HEK293 (cell line): ENCODE data around the gene PRC1.

ENCODE experiments used
- CTCF ChIA-PET: fragments of 350-600 bp; formaldehyde crosslinking; extraction: SDS; loops from one replicate; lab custom pipeline; 2021; ENCODE audit warnings: antibody characterized with exemption; lab: Yijun Ruan, JAX
- POLR2A ChIA-PET: fragments of 300-600 bp; formaldehyde crosslinking; extraction: SDS; loops from one replicate; lab custom pipeline; 2020; ENCODE audit warnings: antibody characterized with exemption, inconsistent platforms; lab: Yijun Ruan, JAX
- H3K27ac ChIP-seq: fragments of 200-500 bp; sonication (Bioruptor generic); 2 replicates; pipeline ENCODE4 v1.5.1; 2014; ENCODE audit warnings: low read depth, low read length, control low read depth, inconsistent platforms; ENCODE audit errors: extremely low read depth
- H3K36me3 ChIP-seq, 2 experiments: fragments of 200-500 bp in 1 of 2; sonication (Bioruptor generic) in 1 of 2; 1 replicate in 1 of 2; 2 replicates in 1 of 2; pipeline ENCODE4 v1.5.1; 2014 to 2017; ENCODE audit warnings: inconsistent platforms in 2 of 2, low read length in 2 of 2; ENCODE audit not compliant: control insufficient read depth in 2 of 2, insufficient read depth in 1 of 2
- H3K4me1 ChIP-seq: fragments of 200-500 bp; sonication (Bioruptor generic); 2 replicates; pipeline ENCODE4 v1.5.1; 2014; ENCODE audit warnings: mild to moderate bottlenecking, low read length, inconsistent platforms; ENCODE audit not compliant: control insufficient read depth, insufficient read depth
- H3K4me3 ChIP-seq: 2 replicates; pipeline ENCODE4 v1.5.1; 2011; ENCODE audit warnings: low read depth, mild to moderate bottlenecking, control low read depth, low read length, moderate library complexity
- H3K9me3 ChIP-seq: fragments of 200-500 bp; sonication (Bioruptor generic); 2 replicates; pipeline ENCODE4 v1.5.1; 2014; ENCODE audit warnings: low read depth, low read length, inconsistent platforms; ENCODE audit not compliant: control insufficient read depth, insufficient read depth
- EGR2 ChIP-seq: fragments of 450-650 bp; formaldehyde crosslinking; IDR thresholded peaks from 2 replicates; pipeline ENCODE4 v1.5.1; 2016; ENCODE audit warnings: low read depth, missing biosample characterization, missing genetic modification characterization
- INSM2 ChIP-seq: fragments of 450-650 bp; formaldehyde crosslinking; IDR thresholded peaks from 2 replicates; pipeline ENCODE4 v1.5.1; 2016; ENCODE audit warnings: missing biosample characterization, missing genetic modification characterization
- OVOL3 ChIP-seq: fragments of 450-650 bp; formaldehyde crosslinking; IDR thresholded peaks from 2 replicates; pipeline ENCODE4 v1.5.1; 2016; ENCODE audit warnings: missing biosample characterization, missing genetic modification characterization
- SP7 ChIP-seq: fragments of 450-650 bp; formaldehyde crosslinking; IDR thresholded peaks from 2 replicates; pipeline ENCODE4 v1.5.1; 2016; ENCODE audit warnings: missing biosample characterization, missing genetic modification characterization
- TRIM28 ChIP-seq: IDR thresholded peaks from 2 replicates; pipeline ENCODE4 v1.6.1; 2011; ENCODE audit warnings: low read length, control low read depth, borderline replicate concordance
- TSHZ1 ChIP-seq: fragments of 450-650 bp; formaldehyde crosslinking; IDR thresholded peaks from 2 replicates; pipeline ENCODE4 v1.5.1; 2016; ENCODE audit warnings: missing biosample characterization, missing genetic modification characterization, borderline replicate concordance
- ZNF146 ChIP-seq: fragments of 450-650 bp; formaldehyde crosslinking; IDR thresholded peaks from 2 replicates; pipeline ENCODE4 v1.5.1; 2016; ENCODE audit warnings: missing biosample characterization, missing genetic modification characterization
- ZNF266 ChIP-seq: fragments of 450-650 bp; formaldehyde crosslinking; IDR thresholded peaks from 2 replicates; pipeline ENCODE4 v1.5.1; 2016; ENCODE audit warnings: missing biosample characterization, missing genetic modification characterization, low read depth
- ZNF549 ChIP-seq: fragments of 450-650 bp; IDR thresholded peaks from 2 replicates; pipeline ENCODE4 v1.5.1; 2018; ENCODE audit warnings: missing biosample characterization, missing genetic modification characterization, mild to moderate bottlenecking, inconsistent platforms, moderate library complexity
- ZNF624 ChIP-seq: fragments of 450-650 bp; formaldehyde crosslinking; IDR thresholded peaks from 2 replicates; pipeline ENCODE4 v1.5.1; 2017; ENCODE audit warnings: missing biosample characterization, missing genetic modification characterization
- ZNF658 ChIP-seq: fragments of 450-650 bp; formaldehyde crosslinking; IDR thresholded peaks from 2 replicates; pipeline ENCODE4; 2016; ENCODE audit warnings: missing biosample characterization, missing genetic modification characterization
- TF ChIP-seq, protein P1 (sequence below): fragments of 450-650 bp; formaldehyde crosslinking; IDR thresholded peaks from 2 replicates; pipeline ENCODE4 v1.5.1; 2016; ENCODE audit warnings: missing biosample characterization, missing genetic modification characterization
- TF ChIP-seq, protein P2 (sequence below): IDR thresholded peaks from 2 replicates; pipeline ENCODE4 v1.6.1; 2011; ENCODE audit warnings: mild to moderate bottlenecking, low read depth, low read length, borderline replicate concordance
- TF ChIP-seq, protein P3 (sequence below): sonication (generic); formaldehyde crosslinking; IDR thresholded peaks from 2 replicates; pipeline ENCODE4 v1.8.1; 2022; ENCODE audit warnings: mild to moderate bottlenecking, moderate library complexity, missing genetic modification reagents
- TF ChIP-seq, protein P4 (sequence below): fragments of 450-650 bp; formaldehyde crosslinking; IDR thresholded peaks from 2 replicates; pipeline ENCODE4 v1.5.1; 2016; ENCODE audit warnings: missing biosample characterization, missing genetic modification characterization
- TF ChIP-seq, protein P5 (sequence below): fragments of 450-650 bp; formaldehyde crosslinking; IDR thresholded peaks from 2 replicates; pipeline ENCODE4 v1.5.0; 2017; ENCODE audit warnings: missing biosample characterization, missing genetic modification characterization, borderline replicate concordance
- TF ChIP-seq, protein P6 (sequence below): fragments of 450-650 bp; formaldehyde crosslinking; IDR thresholded peaks from 2 replicates; pipeline ENCODE4 v1.5.1; 2017; ENCODE audit warnings: missing biosample characterization, missing genetic modification characterization
- TF ChIP-seq, protein P7 (sequence below): fragments of 450-650 bp; formaldehyde crosslinking; IDR thresholded peaks from 2 replicates; pipeline ENCODE4; 2016; ENCODE audit warnings: missing biosample characterization, missing genetic modification characterization

PRC1 gene

GRCh38 chr15:91027677-91028076 lies 33.3 kb upstream of the PRC1 start:
- H3K4me1 ChIP-seq = no peaks in the 10 kb centered on the region
- H3K27ac ChIP-seq = no peak overlapping the region
- POLR2A ChIA-PET = interaction anchor here (0.8 kb wide), 1 partner anchor 71 kb away, joined by 6 read pairs; no protein-coding TSS in a partner anchor

More at GRCh38 chr15:91027677-91028076, 33.3 kb upstream of the PRC1 start:
- CTCF ChIA-PET = interaction anchor here (0.7 to 5.0 kb wide), 2 partner anchors 95 to 1598 kb away, joined by 3 to 37 read pairs; partner anchors contain the start of gene HDDC3
- TF ChIP-seq SP7 (tag by site-specific recombination) = no peak
- TF ChIP-seq, protein P1, sequence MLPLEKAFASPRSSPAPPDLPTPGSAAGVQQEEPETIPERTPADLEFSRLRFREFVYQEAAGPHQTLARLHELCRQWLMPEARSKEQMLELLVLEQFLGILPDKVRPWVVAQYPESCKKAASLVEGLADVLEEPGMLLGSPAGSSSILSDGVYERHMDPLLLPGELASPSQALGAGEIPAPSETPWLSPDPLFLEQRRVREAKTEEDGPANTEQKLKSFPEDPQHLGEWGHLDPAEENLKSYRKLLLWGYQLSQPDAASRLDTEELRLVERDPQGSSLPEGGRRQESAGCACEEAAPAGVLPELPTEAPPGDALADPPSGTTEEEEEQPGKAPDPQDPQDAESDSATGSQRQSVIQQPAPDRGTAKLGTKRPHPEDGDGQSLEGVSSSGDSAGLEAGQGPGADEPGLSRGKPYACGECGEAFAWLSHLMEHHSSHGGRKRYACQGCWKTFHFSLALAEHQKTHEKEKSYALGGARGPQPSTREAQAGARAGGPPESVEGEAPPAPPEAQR (tag by site-specific recombination) = no peak
- no peak for TF ChIP-seq TSHZ1 (tag by site-specific recombination)
- no peak for TF ChIP-seq ZNF549 (tag by site-specific recombination)
- TF ChIP-seq, protein P2, sequence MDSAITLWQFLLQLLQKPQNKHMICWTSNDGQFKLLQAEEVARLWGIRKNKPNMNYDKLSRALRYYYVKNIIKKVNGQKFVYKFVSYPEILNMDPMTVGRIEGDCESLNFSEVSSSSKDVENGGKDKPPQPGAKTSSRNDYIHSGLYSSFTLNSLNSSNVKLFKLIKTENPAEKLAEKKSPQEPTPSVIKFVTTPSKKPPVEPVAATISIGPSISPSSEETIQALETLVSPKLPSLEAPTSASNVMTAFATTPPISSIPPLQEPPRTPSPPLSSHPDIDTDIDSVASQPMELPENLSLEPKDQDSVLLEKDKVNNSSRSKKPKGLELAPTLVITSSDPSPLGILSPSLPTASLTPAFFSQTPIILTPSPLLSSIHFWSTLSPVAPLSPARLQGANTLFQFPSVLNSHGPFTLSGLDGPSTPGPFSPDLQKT = no peak
- no peak for TF ChIP-seq ZNF266
- TF ChIP-seq, protein P3, sequence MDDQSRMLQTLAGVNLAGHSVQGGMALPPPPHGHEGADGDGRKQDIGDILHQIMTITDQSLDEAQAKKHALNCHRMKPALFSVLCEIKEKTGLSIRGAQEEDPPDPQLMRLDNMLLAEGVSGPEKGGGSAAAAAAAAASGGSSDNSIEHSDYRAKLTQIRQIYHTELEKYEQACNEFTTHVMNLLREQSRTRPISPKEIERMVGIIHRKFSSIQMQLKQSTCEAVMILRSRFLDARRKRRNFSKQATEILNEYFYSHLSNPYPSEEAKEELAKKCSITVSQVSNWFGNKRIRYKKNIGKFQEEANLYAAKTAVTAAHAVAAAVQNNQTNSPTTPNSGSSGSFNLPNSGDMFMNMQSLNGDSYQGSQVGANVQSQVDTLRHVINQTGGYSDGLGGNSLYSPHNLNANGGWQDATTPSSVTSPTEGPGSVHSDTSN (CRISPR knock-in tag) = no peak
- no peak for TF ChIP-seq ZNF658
- TF ChIP-seq, protein P4, sequence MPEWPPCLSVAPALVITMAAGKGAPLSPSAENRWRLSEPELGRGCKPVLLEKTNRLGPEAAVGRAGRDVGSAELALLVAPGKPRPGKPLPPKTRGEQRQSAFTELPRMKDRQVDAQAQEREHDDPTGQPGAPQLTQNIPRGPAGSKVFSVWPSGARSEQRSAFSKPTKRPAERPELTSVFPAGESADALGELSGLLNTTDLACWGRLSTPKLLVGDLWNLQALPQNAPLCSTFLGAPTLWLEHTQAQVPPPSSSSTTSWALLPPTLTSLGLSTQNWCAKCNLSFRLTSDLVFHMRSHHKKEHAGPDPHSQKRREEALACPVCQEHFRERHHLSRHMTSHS (tag by site-specific recombination) = no peak
- TF ChIP-seq INSM2 (tag by site-specific recombination) = no peak
- no peak for TF ChIP-seq TRIM28
- no peak for TF ChIP-seq ZNF146
- TF ChIP-seq, protein P5, sequence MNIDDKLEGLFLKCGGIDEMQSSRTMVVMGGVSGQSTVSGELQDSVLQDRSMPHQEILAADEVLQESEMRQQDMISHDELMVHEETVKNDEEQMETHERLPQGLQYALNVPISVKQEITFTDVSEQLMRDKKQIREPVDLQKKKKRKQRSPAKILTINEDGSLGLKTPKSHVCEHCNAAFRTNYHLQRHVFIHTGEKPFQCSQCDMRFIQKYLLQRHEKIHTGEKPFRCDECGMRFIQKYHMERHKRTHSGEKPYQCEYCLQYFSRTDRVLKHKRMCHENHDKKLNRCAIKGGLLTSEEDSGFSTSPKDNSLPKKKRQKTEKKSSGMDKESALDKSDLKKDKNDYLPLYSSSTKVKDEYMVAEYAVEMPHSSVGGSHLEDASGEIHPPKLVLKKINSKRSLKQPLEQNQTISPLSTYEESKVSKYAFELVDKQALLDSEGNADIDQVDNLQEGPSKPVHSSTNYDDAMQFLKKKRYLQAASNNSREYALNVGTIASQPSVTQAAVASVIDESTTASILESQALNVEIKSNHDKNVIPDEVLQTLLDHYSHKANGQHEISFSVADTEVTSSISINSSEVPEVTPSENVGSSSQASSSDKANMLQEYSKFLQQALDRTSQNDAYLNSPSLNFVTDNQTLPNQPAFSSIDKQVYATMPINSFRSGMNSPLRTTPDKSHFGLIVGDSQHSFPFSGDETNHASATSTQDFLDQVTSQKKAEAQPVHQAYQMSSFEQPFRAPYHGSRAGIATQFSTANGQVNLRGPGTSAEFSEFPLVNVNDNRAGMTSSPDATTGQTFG (tag by site-specific recombination) = no peak
- no peak for TF ChIP-seq ZNF624 (tag by site-specific recombination)
- TF ChIP-seq, protein P6, sequence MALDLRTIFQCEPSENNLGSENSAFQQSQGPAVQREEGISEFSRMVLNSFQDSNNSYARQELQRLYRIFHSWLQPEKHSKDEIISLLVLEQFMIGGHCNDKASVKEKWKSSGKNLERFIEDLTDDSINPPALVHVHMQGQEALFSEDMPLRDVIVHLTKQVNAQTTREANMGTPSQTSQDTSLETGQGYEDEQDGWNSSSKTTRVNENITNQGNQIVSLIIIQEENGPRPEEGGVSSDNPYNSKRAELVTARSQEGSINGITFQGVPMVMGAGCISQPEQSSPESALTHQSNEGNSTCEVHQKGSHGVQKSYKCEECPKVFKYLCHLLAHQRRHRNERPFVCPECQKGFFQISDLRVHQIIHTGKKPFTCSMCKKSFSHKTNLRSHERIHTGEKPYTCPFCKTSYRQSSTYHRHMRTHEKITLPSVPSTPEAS (tag by site-specific recombination) = no peak
- TF ChIP-seq, protein P7, sequence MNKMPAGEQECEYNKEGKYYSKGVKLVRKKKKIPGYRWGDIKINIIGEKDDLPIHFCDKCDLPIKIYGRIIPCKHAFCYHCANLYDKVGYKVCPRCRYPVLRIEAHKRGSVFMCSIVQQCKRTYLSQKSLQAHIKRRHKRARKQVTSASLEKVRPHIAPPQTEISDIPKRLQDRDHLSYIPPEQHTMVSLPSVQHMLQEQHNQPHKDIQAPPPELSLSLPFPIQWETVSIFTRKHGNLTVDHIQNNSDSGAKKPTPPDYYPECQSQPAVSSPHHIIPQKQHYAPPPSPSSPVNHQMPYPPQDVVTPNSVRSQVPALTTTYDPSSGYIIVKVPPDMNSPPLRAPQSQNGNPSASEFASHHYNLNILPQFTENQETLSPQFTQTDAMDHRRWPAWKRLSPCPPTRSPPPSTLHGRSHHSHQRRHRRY = no peak
- no peak for TF ChIP-seq EGR2 (tag by site-specific recombination)
- TF ChIP-seq OVOL3 (tag by site-specific recombination) = no peak
- Histone ChIP-seq H3K36me3 (no peaks in the 10 kb centered on the region), H3K4me3 (no peak overlapping the region), H3K9me3 (no peaks in the 10 kb centered on the region)
